Stomach (tissue), 4 donors: ENCODE measurements around the gene CDK5.

Source experiments
- POLR2AphosphoS5 ChIP-seq, 3 donors: sonication (generic); formaldehyde crosslinking; IDR thresholded peaks; one replicate each; pipeline ENCODE4 v1.6.1; 2016; ENCODE audit warnings: antibody characterized with exemption in 3 of 3
- TF ChIP-seq, protein P1 (sequence below), 7 experiments: fragments of 450-650 bp in 4 of 7; fragments of 200-600 bp in 3 of 7; sonication (generic) in 3 of 7; IDR thresholded peaks; one replicate each; pipeline ENCODE4 v1.5.1; 2016 to 2019; ENCODE audit warnings: antibody characterized with exemption in 7 of 7, control low read depth in 2 of 7, mild to moderate bottlenecking in 1 of 7

DNA sequence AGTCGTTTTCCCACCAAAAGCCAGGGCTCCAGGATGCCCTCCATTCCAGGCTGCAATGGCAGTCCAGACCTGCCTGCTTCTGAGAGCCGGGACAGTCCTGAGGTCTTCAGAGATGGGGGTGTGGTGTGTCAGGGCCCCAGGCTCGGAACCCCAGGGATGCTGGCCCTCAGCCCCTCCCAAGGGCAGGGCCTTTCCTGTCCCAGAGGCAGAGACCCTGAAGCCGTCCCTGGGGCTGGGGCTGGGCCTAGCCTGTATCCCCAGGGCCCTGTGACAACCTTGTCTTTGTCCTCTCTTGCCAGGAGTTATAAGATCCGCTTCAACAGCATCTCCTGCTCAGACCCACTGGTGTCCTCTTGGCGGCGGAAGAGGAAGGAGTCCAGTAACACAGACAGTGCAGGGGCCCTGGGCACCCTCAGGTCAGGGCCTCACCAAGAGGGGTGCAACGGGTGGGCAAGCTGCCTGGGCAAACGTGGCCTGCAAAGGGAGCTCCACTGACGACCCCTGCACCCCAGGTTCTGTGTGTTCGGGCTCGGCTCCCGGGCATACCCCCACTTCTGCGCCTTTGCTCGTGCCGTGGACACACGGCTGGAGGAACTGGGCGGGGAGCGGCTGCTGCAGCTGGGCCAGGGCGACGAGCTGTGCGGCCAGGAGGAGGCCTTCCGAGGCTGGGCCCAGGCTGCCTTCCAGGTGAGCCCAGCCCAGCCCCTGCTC is 51.0 kb downstream of the CDK5 start:
- TF ChIP-seq, protein P1, sequence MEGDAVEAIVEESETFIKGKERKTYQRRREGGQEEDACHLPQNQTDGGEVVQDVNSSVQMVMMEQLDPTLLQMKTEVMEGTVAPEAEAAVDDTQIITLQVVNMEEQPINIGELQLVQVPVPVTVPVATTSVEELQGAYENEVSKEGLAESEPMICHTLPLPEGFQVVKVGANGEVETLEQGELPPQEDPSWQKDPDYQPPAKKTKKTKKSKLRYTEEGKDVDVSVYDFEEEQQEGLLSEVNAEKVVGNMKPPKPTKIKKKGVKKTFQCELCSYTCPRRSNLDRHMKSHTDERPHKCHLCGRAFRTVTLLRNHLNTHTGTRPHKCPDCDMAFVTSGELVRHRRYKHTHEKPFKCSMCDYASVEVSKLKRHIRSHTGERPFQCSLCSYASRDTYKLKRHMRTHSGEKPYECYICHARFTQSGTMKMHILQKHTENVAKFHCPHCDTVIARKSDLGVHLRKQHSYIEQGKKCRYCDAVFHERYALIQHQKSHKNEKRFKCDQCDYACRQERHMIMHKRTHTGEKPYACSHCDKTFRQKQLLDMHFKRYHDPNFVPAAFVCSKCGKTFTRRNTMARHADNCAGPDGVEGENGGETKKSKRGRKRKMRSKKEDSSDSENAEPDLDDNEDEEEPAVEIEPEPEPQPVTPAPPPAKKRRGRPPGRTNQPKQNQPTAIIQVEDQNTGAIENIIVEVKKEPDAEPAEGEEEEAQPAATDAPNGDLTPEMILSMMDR (IDR thresholded peaks at IDR 0.05): no peak
- no peak for TF ChIP-seq POLR2AphosphoS5 (IDR thresholded peaks at IDR 0.05)
